CD4-positive, alpha-beta T cell treated with Interleukin-17A for 1 hour (primary cell): ENCODE data around the gene FCGR3B.
"Not testable (repeated sequence)": the region's sequence is repeated elsewhere in the genome, so short reads cannot be mapped to it uniquely, and the experiment has no call there.

Experiments
- DNase-seq: peaks from one replicate; pipeline ENCODE4 v3.0.0-alpha.2; 2020

Gene FCGR3B

GRCh38 chr1:161605024-161605423 lies 26.0 kb downstream of the FCGR3B start:
- DNase-seq: not testable (repeated sequence)

- not testable (repeated sequence) for DNase-seq
These were observed 33.9 kb downstream of the FCGR3B start for GRCh38 chr1:161597077-161597476.

GRCh38 chr1:161595583-161595982 lies 35.4 kb downstream of the FCGR3B start:
- not testable (repeated sequence) for DNase-seq

- DNase-seq: not testable (repeated sequence)
These were observed 35.8 kb downstream of the FCGR3B start for GRCh38 chr1:161595173-161595572.

GRCh38 chr1:161594269-161594984 lies 36.5 kb downstream of the FCGR3B start:
- DNase-seq: not testable (repeated sequence)

GRCh38 chr1:161593092-161593755 lies 37.8 kb downstream of the FCGR3B start:
- not testable (repeated sequence) for DNase-seq

- DNase-seq: not testable (repeated sequence)
These were observed 38.4 kb downstream of the FCGR3B start for GRCh38 chr1:161592586-161592985.

- DNase-seq: not testable (repeated sequence)
These were observed 41.1 kb downstream of the FCGR3B start for GRCh38 chr1:161589920-161590319.

- not testable (repeated sequence) for DNase-seq
These were observed 41.6 kb downstream of the FCGR3B start for GRCh38 chr1:161589365-161589764.

- not testable (repeated sequence) for DNase-seq
These were observed 42.4 kb downstream of the FCGR3B start for GRCh38 chr1:161588596-161588995.

GRCh38 chr1:161582882-161583281 lies 48.1 kb downstream of the FCGR3B start:
- DNase-seq: not testable (repeated sequence)

GRCh38 chr1:161580879-161581537 lies 50.0 kb downstream of the FCGR3B start:
- DNase-seq: not testable (repeated sequence)

- DNase-seq: not testable (repeated sequence)
These were observed 51.0 kb downstream of the FCGR3B start for GRCh38 chr1:161579856-161580507.

- DNase-seq: not testable (repeated sequence)
These were observed 54.3 kb downstream of the FCGR3B start for GRCh38 chr1:161576676-161577075.
